ENCODE data around the gene SPRYD3.

GRCh38 chr12:53090105-53090504 is 10.9 kb upstream of the SPRYD3 start:
- TF ChIP-seq, protein P1, sequence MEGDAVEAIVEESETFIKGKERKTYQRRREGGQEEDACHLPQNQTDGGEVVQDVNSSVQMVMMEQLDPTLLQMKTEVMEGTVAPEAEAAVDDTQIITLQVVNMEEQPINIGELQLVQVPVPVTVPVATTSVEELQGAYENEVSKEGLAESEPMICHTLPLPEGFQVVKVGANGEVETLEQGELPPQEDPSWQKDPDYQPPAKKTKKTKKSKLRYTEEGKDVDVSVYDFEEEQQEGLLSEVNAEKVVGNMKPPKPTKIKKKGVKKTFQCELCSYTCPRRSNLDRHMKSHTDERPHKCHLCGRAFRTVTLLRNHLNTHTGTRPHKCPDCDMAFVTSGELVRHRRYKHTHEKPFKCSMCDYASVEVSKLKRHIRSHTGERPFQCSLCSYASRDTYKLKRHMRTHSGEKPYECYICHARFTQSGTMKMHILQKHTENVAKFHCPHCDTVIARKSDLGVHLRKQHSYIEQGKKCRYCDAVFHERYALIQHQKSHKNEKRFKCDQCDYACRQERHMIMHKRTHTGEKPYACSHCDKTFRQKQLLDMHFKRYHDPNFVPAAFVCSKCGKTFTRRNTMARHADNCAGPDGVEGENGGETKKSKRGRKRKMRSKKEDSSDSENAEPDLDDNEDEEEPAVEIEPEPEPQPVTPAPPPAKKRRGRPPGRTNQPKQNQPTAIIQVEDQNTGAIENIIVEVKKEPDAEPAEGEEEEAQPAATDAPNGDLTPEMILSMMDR (IDR thresholded peaks at IDR 0.05 in 2 of 3, conservative IDR thresholded peaks at IDR 0.05 in 1 of 3; ENCODE audit: borderline replicate concordance in 1 of 3, insufficient read depth in 1 of 3, low read depth in 2 of 3, low read length in 2 of 3) = no peak
- no peak for TF ChIP-seq ZBTB33 (IDR thresholded peaks at IDR 0.05; ENCODE audit: extremely low read depth, insufficient replicate concordance, low read length)
- no peak for TF ChIP-seq EZH2 (IDR thresholded peaks at IDR 0.05)
- TF ChIP-seq SRF (IDR thresholded peaks at IDR 0.05; ENCODE audit: low read depth) = no peak
- TF ChIP-seq, protein P2, sequence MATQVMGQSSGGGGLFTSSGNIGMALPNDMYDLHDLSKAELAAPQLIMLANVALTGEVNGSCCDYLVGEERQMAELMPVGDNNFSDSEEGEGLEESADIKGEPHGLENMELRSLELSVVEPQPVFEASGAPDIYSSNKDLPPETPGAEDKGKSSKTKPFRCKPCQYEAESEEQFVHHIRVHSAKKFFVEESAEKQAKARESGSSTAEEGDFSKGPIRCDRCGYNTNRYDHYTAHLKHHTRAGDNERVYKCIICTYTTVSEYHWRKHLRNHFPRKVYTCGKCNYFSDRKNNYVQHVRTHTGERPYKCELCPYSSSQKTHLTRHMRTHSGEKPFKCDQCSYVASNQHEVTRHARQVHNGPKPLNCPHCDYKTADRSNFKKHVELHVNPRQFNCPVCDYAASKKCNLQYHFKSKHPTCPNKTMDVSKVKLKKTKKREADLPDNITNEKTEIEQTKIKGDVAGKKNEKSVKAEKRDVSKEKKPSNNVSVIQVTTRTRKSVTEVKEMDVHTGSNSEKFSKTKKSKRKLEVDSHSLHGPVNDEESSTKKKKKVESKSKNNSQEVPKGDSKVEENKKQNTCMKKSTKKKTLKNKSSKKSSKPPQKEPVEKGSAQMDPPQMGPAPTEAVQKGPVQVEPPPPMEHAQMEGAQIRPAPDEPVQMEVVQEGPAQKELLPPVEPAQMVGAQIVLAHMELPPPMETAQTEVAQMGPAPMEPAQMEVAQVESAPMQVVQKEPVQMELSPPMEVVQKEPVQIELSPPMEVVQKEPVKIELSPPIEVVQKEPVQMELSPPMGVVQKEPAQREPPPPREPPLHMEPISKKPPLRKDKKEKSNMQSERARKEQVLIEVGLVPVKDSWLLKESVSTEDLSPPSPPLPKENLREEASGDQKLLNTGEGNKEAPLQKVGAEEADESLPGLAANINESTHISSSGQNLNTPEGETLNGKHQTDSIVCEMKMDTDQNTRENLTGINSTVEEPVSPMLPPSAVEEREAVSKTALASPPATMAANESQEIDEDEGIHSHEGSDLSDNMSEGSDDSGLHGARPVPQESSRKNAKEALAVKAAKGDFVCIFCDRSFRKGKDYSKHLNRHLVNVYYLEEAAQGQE (IDR thresholded peaks at IDR 0.05; ENCODE audit: low read depth) = no peak
- no peak for TF ChIP-seq POLR2AphosphoS5 (IDR thresholded peaks at IDR 0.05; ENCODE audit: low read depth, low read length)
- TF ChIP-seq, protein P3, sequence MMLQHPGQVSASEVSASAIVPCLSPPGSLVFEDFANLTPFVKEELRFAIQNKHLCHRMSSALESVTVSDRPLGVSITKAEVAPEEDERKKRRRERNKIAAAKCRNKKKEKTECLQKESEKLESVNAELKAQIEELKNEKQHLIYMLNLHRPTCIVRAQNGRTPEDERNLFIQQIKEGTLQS (IDR thresholded peaks at IDR 0.05) = no peak
- no peak for TF ChIP-seq EGR1 (IDR thresholded peaks at IDR 0.05; ENCODE audit: low read depth)
- no peak for TF ChIP-seq SP1 (IDR thresholded peaks at IDR 0.05; ENCODE audit: low read depth)
